ENCODE data around the gene GSK3A. TPM values are rescaled to one million over a fixed set of nuclear protein-coding genes. Genes with fewer than 3 reads are reported as not detected.

Gene GSK3A
- total RNA-seq, 1 experiment from 2014 or later = 25.0 TPM

GRCh38 chr19:42193294-42193693 is 49.1 kb downstream of the GSK3A start:
- no peak overlapping the region for H3K4me3 ChIP-seq (ENCODE audit: low read length)
- no peak overlapping the region for H3K4me2 ChIP-seq (ENCODE audit: low read length)
- no peak for DNase-seq
- H3K9me2 ChIP-seq (replicated peaks; ENCODE audit: low read length) = no peaks in the 10 kb centered on the region
- intact Hi-C loops (cut with micrococcal nuclease) = no loop called here
- no peaks in the 10 kb centered on the region for H3F3A ChIP-seq (ENCODE audit: low read length, unreplicated experiment)
- BruUV-seq (replicated peaks) = no TSS peak
- H3K79me2 ChIP-seq (ENCODE audit: low read length) = no peaks in the 10 kb centered on the region
- H3K27me3 ChIP-seq (ENCODE audit: low read length) = no peaks in the 10 kb centered on the region
- peak overlapping the region; percentile 74 for H3K27ac ChIP-seq (ENCODE audit: low read length)
- CTCF ChIA-PET = no interaction called here
- no peaks in the 10 kb centered on the region for H4K20me1 ChIP-seq (ENCODE audit: low read length)
- H3K9me3 ChIP-seq (ENCODE audit: low read length) = no peaks in the 10 kb centered on the region
- TF ChIP-seq EZH2 (IDR thresholded peaks at IDR 0.05; ENCODE audit: low read length, unreplicated experiment) (no peak), CTCF (conservative IDR thresholded peaks at IDR 0.05; ENCODE audit: low read depth, low read length) (no peak)
- no peak overlapping the region for H2AFZ ChIP-seq (ENCODE audit: low read length)
- H3K4me1 ChIP-seq (ENCODE audit: insufficient read depth, low read length) = peaks cover 30% of the 10 kb centered on the region
- POLR2A ChIA-PET (ENCODE audit: unreplicated experiment) = no interaction called here
- H3K9ac ChIP-seq (ENCODE audit: low read length) = no peak overlapping the region
- ATAC-seq = no peak
- no peaks in the 10 kb centered on the region for H3K36me3 ChIP-seq (ENCODE audit: low read depth, low read length)

- intact Hi-C loops (cut with micrococcal nuclease) = no loop called here
- H4K20me1 ChIP-seq (ENCODE audit: low read length) = no peaks in the 10 kb centered on the region
- no peaks in the 10 kb centered on the region for H3F3A ChIP-seq (ENCODE audit: low read length, unreplicated experiment)
- CTCF ChIA-PET = no interaction called here
- H3K9ac ChIP-seq (ENCODE audit: low read length) = peak overlapping the region; percentile 3; the same call in 1 of the 2 replicates
- peak overlapping the region; percentile 74 for H3K27ac ChIP-seq (ENCODE audit: low read length)
- H3K4me1 ChIP-seq (ENCODE audit: insufficient read depth, low read length) = peaks cover 30% of the 10 kb centered on the region
- ATAC-seq (peak; percentile 77), DNase-seq (peak; percentile 96)
- H3K27me3 ChIP-seq (ENCODE audit: low read length) = no peaks in the 10 kb centered on the region
- no peak overlapping the region for H2AFZ ChIP-seq (ENCODE audit: low read length)
- no peak overlapping the region for H3K4me3 ChIP-seq (ENCODE audit: low read length)
- no peak for TF ChIP-seq CTCF (conservative IDR thresholded peaks at IDR 0.05; ENCODE audit: low read depth, low read length)
- TF ChIP-seq EZH2phosphoT487 (IDR thresholded peaks at IDR 0.05; ENCODE audit: borderline replicate concordance, low read length) = no peak
- no peak for TF ChIP-seq EZH2 (IDR thresholded peaks at IDR 0.05; ENCODE audit: low read length, unreplicated experiment)
- no peaks in the 10 kb centered on the region for H3K9me3 ChIP-seq (ENCODE audit: low read length)
- H3K79me2 ChIP-seq (ENCODE audit: low read length) = no peaks in the 10 kb centered on the region
- POLR2A ChIA-PET (ENCODE audit: unreplicated experiment) = no interaction called here
- H3K4me2 ChIP-seq (ENCODE audit: low read length) = peak overlapping the region; percentile 46
- H3K9me2 ChIP-seq (replicated peaks; ENCODE audit: low read length) = no peaks in the 10 kb centered on the region
- no TSS peak for BruUV-seq (replicated peaks)
- H3K36me3 ChIP-seq (ENCODE audit: low read depth, low read length) = no peaks in the 10 kb centered on the region
These were observed 50.5 kb downstream of the GSK3A start for GRCh38 chr19:42191855-42192254.

- ChIA-PET CTCF (no interaction called here), POLR2A (ENCODE audit: unreplicated experiment) (no interaction called here)
- Histone ChIP-seq H3K9me3 (ENCODE audit: low read length) (no peaks in the 10 kb centered on the region), H3K36me3 (ENCODE audit: low read depth, low read length) (no peaks in the 10 kb centered on the region), H2AFZ (ENCODE audit: low read length) (no peak overlapping the region), H3K79me2 (ENCODE audit: low read length) (no peaks in the 10 kb centered on the region), H3K4me3 (ENCODE audit: low read length) (no peak overlapping the region), H4K20me1 (ENCODE audit: low read length) (no peaks in the 10 kb centered on the region), H3K27ac (ENCODE audit: low read length) (peak overlapping the region; percentile 74), H3K4me2 (ENCODE audit: low read length) (peak overlapping the region; percentile 9; the same call in 1 of the 2 replicates), H3K9ac (ENCODE audit: low read length) (peak overlapping the region; percentile 4; the same call in 1 of the 2 replicates), H3F3A (ENCODE audit: low read length, unreplicated experiment) (no peaks in the 10 kb centered on the region), H3K4me1 (ENCODE audit: insufficient read depth, low read length) (peaks cover 30% of the 10 kb centered on the region), H3K9me2 (replicated peaks; ENCODE audit: low read length) (no peaks in the 10 kb centered on the region), H3K27me3 (ENCODE audit: low read length) (no peaks in the 10 kb centered on the region)
- TF ChIP-seq EZH2 (IDR thresholded peaks at IDR 0.05; ENCODE audit: low read length, unreplicated experiment) (no peak), CTCF (conservative IDR thresholded peaks at IDR 0.05; ENCODE audit: low read depth, low read length) (no peak), EZH2phosphoT487 (IDR thresholded peaks at IDR 0.05; ENCODE audit: borderline replicate concordance, low read length) (no peak)
- DNase-seq (no peak), ATAC-seq (no peak; the same call in 1 of the 2 replicates)
- intact Hi-C loops (cut with micrococcal nuclease) = no loop called here
- TSS peak; percentile 78 for BruUV-seq (replicated peaks)
These were observed 51.1 kb downstream of the GSK3A start for GRCh38 chr19:42191330-42191729.
